Measurements from ENCODE around the gene CBR1.

The CBR1 gene

GRCh38 chr21:36082237-36082664 is 12.4 kb downstream of the CBR1 start:
- Histone ChIP-seq H3K4me1 (no peaks in the 10 kb centered on the region), H3K27me3 (no peaks in the 10 kb centered on the region), H3K27ac (no peak overlapping the region), H3K36me3 (no peaks in the 10 kb centered on the region), H3K4me3 (no peak overlapping the region), H3K9me3 (no peaks in the 10 kb centered on the region)
- DNase-seq: no peak
- no peak for TF ChIP-seq CTCF (IDR thresholded peaks at IDR 0.05)
- intact Hi-C loops (cut with DNase I; ENCODE audit: low total_unique reads): no loop called here

- no peak overlapping the region for H3K27ac ChIP-seq
- TF ChIP-seq CTCF (IDR thresholded peaks at IDR 0.05): no peak
- no peak overlapping the region for H3K4me3 ChIP-seq
- no peaks in the 10 kb centered on the region for H3K27me3 ChIP-seq
- no peaks in the 10 kb centered on the region for H3K9me3 ChIP-seq
- no peaks in the 10 kb centered on the region for H3K4me1 ChIP-seq
- no peaks in the 10 kb centered on the region for H3K36me3 ChIP-seq
- intact Hi-C loops (cut with DNase I; ENCODE audit: low total_unique reads): no loop called here
- no peak for DNase-seq
Observed at GRCh38 chr21:36087362-36088138, 17.7 kb downstream of the CBR1 start.

- no peak for DNase-seq
- intact Hi-C loops (cut with DNase I; ENCODE audit: low total_unique reads): no loop called here
- Histone ChIP-seq H3K27me3 (no peaks in the 10 kb centered on the region), H3K27ac (no peak overlapping the region), H3K4me3 (no peak overlapping the region), H3K9me3 (no peaks in the 10 kb centered on the region), H3K4me1 (no peaks in the 10 kb centered on the region), H3K36me3 (no peaks in the 10 kb centered on the region)
- no peak for TF ChIP-seq CTCF (IDR thresholded peaks at IDR 0.05)
Observed at GRCh38 chr21:36089946-36090345, 20.1 kb downstream of the CBR1 start.

GRCh38 chr21:36092681-36093080 is 22.9 kb downstream of the CBR1 start:
- DNase-seq: no peak

GRCh38 chr21:36093512-36093911 is 23.7 kb downstream of the CBR1 start:
- no peaks in the 10 kb centered on the region for H3K36me3 ChIP-seq
- H3K27ac ChIP-seq: no peak overlapping the region
- no peak for TF ChIP-seq CTCF (IDR thresholded peaks at IDR 0.05)
- H3K27me3 ChIP-seq: no peaks in the 10 kb centered on the region
- intact Hi-C loops (cut with DNase I; ENCODE audit: low total_unique reads): no loop called here
- peaks cover 0 to 14% (median 8%) of the 10 kb centered on the region in 4 donors for H3K4me1 ChIP-seq
- no peaks in the 10 kb centered on the region for H3K9me3 ChIP-seq
- H3K4me3 ChIP-seq: no peak overlapping the region
- DNase-seq: no peak

More at GRCh38 chr21:36092681-36093080, 22.9 kb downstream of the CBR1 start:
- no peaks in the 10 kb centered on the region for H3K27me3 ChIP-seq
- no peak overlapping the region for H3K4me3 ChIP-seq
- no peaks in the 10 kb centered on the region for H3K9me3 ChIP-seq
- H3K27ac ChIP-seq: no peak overlapping the region
- no peaks in the 10 kb centered on the region for H3K36me3 ChIP-seq
- peaks cover 0 to 8% (median 4%) of the 10 kb centered on the region in 4 donors for H3K4me1 ChIP-seq
- intact Hi-C loops (cut with DNase I; ENCODE audit: low total_unique reads): no loop called here
- TF ChIP-seq CTCF (IDR thresholded peaks at IDR 0.05): no peak
